ENCODE results near the gene MED12L.

The MED12L gene

DNA sequence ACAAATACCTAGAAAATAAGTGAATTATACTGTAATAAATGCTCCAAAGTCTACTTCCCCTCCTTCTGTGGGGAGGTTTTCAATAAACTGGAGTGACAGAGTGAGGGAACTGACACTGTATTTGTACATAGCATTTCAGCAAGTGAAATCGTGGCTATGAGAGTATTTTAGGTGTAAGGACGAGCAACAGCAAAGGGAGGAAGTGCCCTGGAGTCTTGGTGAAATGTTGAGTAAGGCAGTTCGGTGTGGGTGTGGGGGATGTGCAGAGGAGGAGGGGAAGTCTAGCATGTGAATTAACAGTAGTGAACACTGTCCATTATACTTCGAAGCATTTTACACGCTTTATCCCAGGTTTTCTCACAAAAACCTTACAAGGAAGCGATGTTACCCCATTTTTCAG lies 262.0 kb downstream of the MED12L start:
- TF ChIP-seq, protein P1, sequence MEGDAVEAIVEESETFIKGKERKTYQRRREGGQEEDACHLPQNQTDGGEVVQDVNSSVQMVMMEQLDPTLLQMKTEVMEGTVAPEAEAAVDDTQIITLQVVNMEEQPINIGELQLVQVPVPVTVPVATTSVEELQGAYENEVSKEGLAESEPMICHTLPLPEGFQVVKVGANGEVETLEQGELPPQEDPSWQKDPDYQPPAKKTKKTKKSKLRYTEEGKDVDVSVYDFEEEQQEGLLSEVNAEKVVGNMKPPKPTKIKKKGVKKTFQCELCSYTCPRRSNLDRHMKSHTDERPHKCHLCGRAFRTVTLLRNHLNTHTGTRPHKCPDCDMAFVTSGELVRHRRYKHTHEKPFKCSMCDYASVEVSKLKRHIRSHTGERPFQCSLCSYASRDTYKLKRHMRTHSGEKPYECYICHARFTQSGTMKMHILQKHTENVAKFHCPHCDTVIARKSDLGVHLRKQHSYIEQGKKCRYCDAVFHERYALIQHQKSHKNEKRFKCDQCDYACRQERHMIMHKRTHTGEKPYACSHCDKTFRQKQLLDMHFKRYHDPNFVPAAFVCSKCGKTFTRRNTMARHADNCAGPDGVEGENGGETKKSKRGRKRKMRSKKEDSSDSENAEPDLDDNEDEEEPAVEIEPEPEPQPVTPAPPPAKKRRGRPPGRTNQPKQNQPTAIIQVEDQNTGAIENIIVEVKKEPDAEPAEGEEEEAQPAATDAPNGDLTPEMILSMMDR (IDR thresholded peaks at IDR 0.05; ENCODE audit: low read length, missing control alignments): no peak
- no peak overlapping the region for H3K4me3 ChIP-seq (replicated peaks; ENCODE audit: low read depth, low read length)
- DNase-seq (ENCODE audit: low read depth): no peak

DNA sequence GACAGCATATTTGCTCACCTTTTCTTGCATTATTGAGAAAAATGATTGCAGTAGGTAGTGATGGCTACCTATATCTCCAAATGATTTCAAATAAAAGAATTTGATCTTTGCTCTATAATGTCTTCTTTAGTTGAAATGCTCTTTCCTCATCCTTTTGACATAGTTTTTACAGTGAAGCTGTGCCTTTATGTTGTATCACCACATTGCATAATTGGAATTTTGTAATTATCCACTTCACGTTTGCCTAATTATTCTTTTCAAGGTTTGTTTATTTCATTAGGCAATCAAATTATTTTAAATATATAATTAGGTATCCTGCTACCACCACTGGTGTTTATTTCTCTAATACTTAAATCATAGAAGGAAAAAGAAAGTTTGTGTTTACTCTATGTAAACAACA lies 265.2 kb downstream of the MED12L start:
- TF ChIP-seq, protein P1 (IDR thresholded peaks at IDR 0.05; ENCODE audit: low read length, missing control alignments): no peak
- DNase-seq (ENCODE audit: low read depth): no peak
- no peak overlapping the region for H3K4me3 ChIP-seq (replicated peaks; ENCODE audit: low read depth, low read length)

DNA sequence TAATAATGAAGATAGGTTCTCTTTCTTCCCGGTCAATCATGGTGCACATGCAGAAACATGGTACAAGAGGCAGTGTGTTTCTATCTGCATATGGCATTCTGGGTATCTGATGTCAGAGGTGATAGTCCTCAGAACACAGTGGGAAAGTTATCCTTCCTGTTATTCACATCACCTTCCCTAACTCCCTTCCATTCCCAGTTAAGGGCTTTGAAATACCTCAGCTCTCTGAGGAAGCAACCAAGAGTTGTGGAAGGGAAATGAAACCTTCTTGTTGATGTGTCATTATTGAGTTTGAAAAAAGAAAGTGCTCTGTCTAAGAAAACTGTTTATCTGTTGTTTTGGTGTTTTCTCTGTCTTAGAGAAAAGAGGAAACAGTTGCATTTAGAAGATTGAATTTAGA lies 265.8 kb downstream of the MED12L start:
- H3K4me3 ChIP-seq (replicated peaks; ENCODE audit: low read depth, low read length): no peak overlapping the region
- TF ChIP-seq, protein P1 (IDR thresholded peaks at IDR 0.05; ENCODE audit: low read length, missing control alignments): no peak

DNA sequence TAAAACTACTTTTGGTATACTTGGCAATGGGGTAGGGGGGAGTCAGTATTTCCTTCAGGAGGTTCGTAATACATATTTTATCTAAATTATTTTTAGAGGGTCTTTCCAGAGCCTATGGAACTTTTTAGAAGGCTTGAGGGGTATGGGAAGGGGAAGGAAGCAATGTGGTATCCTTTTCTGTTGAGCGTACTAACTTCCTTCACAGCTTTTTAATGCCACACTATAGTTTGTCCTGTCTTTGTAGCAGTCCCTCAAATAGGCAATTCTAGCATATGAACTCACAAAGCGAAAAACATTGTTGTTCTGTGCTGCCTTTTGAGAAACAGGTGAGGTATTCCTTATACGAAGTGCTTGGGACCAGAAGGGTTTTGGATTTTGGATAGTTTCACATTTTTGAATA lies 266.2 kb downstream of the MED12L start:
- no peak for DNase-seq (ENCODE audit: low read depth)
- no peak overlapping the region for H3K4me3 ChIP-seq (replicated peaks; ENCODE audit: low read depth, low read length)
- TF ChIP-seq, protein P1 (IDR thresholded peaks at IDR 0.05; ENCODE audit: low read length, missing control alignments): no peak

More for the DNA sequence above, 265.8 kb downstream of the MED12L start:
- no peak for DNase-seq (ENCODE audit: low read depth)

DNA sequence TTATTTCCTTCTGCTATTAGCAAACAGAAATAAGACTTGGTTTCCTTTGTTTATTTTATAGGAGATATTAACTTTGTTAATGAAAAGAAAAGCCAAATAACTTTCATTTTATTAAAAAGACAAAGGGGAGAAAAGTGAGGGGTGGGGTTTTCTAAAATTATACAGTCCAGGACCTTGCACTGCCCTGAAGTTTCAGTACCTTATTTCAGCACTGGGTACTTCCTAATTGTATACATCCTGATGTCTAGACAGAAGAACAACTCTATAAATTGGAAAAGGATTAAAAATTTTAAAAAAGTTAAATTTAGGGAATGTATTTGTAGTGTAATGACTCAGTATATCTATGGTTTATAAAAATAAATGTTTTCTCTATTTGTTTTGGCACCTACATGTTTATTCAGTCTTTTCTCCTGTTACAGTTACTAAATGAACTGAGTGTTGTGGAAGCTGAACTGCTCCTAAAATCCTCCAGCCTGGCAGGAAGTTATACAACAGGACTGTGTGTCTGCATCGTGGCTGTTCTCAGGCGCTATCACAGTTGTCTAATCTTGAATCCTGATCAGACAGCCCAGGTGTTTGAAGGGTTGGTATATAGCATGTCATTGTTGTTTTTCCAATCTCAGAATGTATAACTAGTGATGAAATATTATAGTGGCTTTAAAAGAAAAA lies 271.5 kb downstream of the MED12L start:
- H3K4me3 ChIP-seq (replicated peaks; ENCODE audit: low read depth, low read length): no peak overlapping the region

DNA sequence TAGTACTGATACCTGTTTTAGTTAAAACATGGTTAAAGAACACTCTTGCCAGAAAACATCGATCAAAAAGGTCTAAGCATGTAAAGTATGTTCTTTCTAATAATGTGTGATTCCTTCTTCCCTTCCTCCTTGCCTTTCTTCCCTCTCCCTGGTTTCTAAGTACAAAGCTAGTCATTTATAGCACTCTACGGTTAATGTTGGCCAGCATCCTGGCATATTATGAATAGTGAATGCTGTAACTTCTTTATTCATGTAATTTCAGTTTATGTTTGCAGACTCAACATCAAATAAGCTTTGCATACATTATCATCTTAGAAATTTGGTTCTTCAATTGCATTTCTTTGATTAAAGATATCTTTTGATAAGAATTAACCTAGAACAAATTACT lies 272.0 kb downstream of the MED12L start:
- TF ChIP-seq, protein P1 (IDR thresholded peaks at IDR 0.05; ENCODE audit: low read length, missing control alignments): no peak
- no peak overlapping the region for H3K4me3 ChIP-seq (replicated peaks; ENCODE audit: low read depth, low read length)
- DNase-seq (ENCODE audit: low read depth): no peak

More for the DNA sequence above, 271.5 kb downstream of the MED12L start:
- DNase-seq (ENCODE audit: low read depth): peak; percentile 20
- TF ChIP-seq, protein P1 (IDR thresholded peaks at IDR 0.05; ENCODE audit: low read length, missing control alignments): no peak

DNA sequence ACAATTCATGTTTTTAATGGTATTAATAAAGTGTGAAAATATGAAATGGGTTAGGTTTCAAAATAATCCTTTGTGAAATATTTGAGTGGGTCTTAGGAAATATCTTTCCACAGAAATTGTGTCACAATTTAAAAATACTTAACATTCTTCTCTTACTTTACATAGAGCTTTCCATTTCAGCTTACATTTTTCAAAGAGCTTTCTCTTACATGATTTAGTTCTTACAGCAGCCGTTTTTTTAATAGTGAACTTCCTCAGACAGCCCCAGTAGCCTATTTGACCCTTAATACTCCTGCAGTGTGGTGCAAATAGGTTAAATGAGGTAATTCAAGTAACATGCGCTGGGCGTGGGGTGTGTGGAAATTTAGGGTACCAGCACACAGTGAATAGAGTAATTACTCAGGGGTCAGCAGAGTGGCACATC lies 277.3 kb downstream of the MED12L start:
- TF ChIP-seq, protein P1 (IDR thresholded peaks at IDR 0.05; ENCODE audit: low read length, missing control alignments): no peak
- peak; percentile 34 for DNase-seq (ENCODE audit: low read depth)
- no peak overlapping the region for H3K4me3 ChIP-seq (replicated peaks; ENCODE audit: low read depth, low read length)

Measured in fibroblast of pulmonary artery (primary cell).